Ishikawa (cell line): ENCODE data around the gene ITPR2.

Source experiments
- CEBPB ChIP-seq: IDR thresholded peaks from 2 replicates; pipeline ENCODE4 v1.6.1; 2012
- CREB1 ChIP-seq: IDR thresholded peaks from 2 replicates; pipeline ENCODE4 v1.6.1; 2012; ENCODE audit warnings: low read depth
- EGR1 ChIP-seq: IDR thresholded peaks from 2 replicates; pipeline ENCODE4 v1.6.1; 2012
- EP300 ChIP-seq: IDR thresholded peaks from 2 replicates; pipeline ENCODE4 v1.6.1; 2012; ENCODE audit warnings: borderline replicate concordance
- FOXM1 ChIP-seq: IDR thresholded peaks from 2 replicates; pipeline ENCODE4 v1.6.1; 2012; ENCODE audit warnings: low read depth, borderline replicate concordance
- NFIC ChIP-seq: IDR thresholded peaks from 2 replicates; pipeline ENCODE4 v1.6.1; 2012
- RAD21 ChIP-seq: IDR thresholded peaks from 2 replicates; pipeline ENCODE4 v1.6.1; 2012; ENCODE audit warnings: low read depth
- TAF1 ChIP-seq: IDR thresholded peaks from 2 replicates; pipeline ENCODE4 v1.6.1; 2012; ENCODE audit warnings: low read depth, mild to moderate bottlenecking
- TCF12 ChIP-seq: IDR thresholded peaks from 2 replicates; pipeline ENCODE4 v1.6.1; 2012; ENCODE audit warnings: low read depth
- TEAD4 ChIP-seq: IDR thresholded peaks from 2 replicates; pipeline ENCODE4 v1.6.1; 2012
- YY1 ChIP-seq: IDR thresholded peaks from 2 replicates; pipeline ENCODE4 v1.6.1; 2012; ENCODE audit warnings: low read depth
- ZBTB7A ChIP-seq: IDR thresholded peaks from 2 replicates; pipeline ENCODE4 v1.6.1; 2012; ENCODE audit warnings: low read depth
- TF ChIP-seq, protein P1 (sequence below): IDR thresholded peaks from 2 replicates; pipeline ENCODE4 v1.6.1; 2012; ENCODE audit warnings: low read depth, mild to moderate bottlenecking
- TF ChIP-seq, protein P2 (sequence below): IDR thresholded peaks from 2 replicates; pipeline ENCODE4 v1.6.1; 2012
- TF ChIP-seq, protein P3 (sequence below): IDR thresholded peaks from 2 replicates; pipeline ENCODE4 v1.6.1; 2012

The ITPR2 gene

DNA sequence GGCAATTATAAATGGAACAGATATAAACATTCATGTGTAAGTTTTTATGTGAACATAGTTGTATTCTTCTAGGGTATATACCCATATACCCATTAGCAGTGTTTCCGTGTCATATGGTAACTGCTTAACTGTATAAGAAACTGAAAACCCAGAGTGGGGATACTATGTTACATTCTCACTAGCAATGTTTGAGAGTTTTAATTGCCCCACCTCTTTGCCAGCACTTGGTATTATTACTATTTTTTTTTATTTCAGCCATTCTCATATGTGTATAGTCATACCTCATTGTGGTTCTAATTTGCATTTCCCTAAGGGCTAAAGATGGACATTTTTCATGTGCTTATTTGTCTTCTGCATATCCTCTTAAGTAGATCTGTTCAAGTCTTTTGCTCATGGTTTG, 28.7 kb upstream of the ITPR2 start:
- TF ChIP-seq NFIC (no peak), TEAD4 (no peak), YY1 (no peak), FOXM1 (no peak), EP300 (no peak), TCF12 (no peak), ZBTB7A (no peak), CREB1 (no peak), TAF1 (no peak), EGR1 (no peak), CEBPB (no peak), RAD21 (no peak)
- TF ChIP-seq, protein P1, sequence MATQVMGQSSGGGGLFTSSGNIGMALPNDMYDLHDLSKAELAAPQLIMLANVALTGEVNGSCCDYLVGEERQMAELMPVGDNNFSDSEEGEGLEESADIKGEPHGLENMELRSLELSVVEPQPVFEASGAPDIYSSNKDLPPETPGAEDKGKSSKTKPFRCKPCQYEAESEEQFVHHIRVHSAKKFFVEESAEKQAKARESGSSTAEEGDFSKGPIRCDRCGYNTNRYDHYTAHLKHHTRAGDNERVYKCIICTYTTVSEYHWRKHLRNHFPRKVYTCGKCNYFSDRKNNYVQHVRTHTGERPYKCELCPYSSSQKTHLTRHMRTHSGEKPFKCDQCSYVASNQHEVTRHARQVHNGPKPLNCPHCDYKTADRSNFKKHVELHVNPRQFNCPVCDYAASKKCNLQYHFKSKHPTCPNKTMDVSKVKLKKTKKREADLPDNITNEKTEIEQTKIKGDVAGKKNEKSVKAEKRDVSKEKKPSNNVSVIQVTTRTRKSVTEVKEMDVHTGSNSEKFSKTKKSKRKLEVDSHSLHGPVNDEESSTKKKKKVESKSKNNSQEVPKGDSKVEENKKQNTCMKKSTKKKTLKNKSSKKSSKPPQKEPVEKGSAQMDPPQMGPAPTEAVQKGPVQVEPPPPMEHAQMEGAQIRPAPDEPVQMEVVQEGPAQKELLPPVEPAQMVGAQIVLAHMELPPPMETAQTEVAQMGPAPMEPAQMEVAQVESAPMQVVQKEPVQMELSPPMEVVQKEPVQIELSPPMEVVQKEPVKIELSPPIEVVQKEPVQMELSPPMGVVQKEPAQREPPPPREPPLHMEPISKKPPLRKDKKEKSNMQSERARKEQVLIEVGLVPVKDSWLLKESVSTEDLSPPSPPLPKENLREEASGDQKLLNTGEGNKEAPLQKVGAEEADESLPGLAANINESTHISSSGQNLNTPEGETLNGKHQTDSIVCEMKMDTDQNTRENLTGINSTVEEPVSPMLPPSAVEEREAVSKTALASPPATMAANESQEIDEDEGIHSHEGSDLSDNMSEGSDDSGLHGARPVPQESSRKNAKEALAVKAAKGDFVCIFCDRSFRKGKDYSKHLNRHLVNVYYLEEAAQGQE = no peak
- TF ChIP-seq, protein P2, sequence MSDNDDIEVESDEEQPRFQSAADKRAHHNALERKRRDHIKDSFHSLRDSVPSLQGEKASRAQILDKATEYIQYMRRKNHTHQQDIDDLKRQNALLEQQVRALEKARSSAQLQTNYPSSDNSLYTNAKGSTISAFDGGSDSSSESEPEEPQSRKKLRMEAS = no peak
- TF ChIP-seq, protein P3, sequence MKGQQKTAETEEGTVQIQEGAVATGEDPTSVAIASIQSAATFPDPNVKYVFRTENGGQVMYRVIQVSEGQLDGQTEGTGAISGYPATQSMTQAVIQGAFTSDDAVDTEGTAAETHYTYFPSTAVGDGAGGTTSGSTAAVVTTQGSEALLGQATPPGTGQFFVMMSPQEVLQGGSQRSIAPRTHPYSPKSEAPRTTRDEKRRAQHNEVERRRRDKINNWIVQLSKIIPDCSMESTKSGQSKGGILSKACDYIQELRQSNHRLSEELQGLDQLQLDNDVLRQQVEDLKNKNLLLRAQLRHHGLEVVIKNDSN = no peak

DNA sequence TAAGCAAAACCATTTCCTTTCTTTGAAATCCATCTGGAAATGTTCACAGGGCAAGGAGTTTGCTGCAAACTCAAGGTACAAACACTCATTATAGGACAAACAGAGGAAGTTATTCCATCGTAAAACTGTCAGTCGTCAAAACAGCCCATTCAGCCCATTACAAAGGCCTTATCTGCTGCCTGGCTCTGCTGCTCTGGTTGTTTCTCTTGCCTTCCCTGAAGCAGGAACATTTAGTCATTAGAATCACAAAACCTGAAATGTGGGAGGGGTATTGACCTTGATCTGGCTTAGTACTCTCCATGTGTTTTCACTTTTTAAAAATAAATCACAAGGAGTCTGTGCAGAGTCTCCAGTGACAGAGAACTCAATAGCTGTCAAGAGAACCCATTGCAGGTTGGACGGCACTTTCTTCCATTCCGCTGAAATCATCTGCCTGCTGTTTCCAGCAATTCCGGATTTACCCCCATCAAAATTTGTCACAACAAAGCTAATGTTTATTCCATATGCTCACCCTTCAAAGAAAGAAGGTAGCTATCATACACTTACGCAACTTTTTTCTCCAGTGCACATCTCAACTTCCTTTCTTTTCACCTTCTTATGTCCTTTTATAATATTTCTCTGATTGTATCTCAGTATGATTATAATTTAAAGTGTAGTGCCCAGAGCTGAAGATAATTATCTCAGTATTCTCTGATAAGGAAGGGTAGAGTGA, 24.6 kb upstream of the ITPR2 start:
- no peak for TF ChIP-seq NFIC
- TF ChIP-seq TAF1 = no peak
- TF ChIP-seq, protein P3 = no peak
- TF ChIP-seq TCF12 = no peak
- no peak for TF ChIP-seq CEBPB
- TF ChIP-seq EP300 = no peak
- TF ChIP-seq, protein P2 = no peak
- no peak for TF ChIP-seq TEAD4
- TF ChIP-seq ZBTB7A = no peak
- no peak for TF ChIP-seq RAD21
- TF ChIP-seq, protein P1 = no peak
- TF ChIP-seq YY1 = no peak
- no peak for TF ChIP-seq EGR1
- no peak for TF ChIP-seq CREB1
- TF ChIP-seq FOXM1 = no peak

DNA sequence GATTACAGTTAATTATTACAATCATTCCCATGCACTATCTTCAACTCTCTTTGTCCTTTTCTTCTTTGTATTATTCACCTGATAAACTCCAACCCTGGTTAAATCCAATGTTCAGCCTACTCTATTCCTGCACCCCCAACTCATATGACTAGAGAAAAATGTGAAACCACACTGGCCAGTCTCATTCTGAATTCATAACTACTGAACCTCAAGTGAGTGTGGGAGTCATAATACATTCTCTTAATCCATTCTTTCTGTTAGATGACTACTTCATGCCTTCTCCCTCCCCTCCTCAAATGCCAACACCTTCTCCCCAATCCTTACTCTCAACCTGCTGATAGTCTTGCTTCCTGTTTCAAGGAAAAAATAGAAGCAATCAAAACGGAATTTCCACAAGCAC, 22.3 kb upstream of the ITPR2 start:
- no peak for TF ChIP-seq TAF1
- TF ChIP-seq EGR1 = no peak
- TF ChIP-seq RAD21 = no peak
- TF ChIP-seq, protein P3 = no peak
- TF ChIP-seq YY1 = no peak
- no peak for TF ChIP-seq EP300
- no peak for TF ChIP-seq TCF12
- no peak for TF ChIP-seq FOXM1
- no peak for TF ChIP-seq NFIC
- TF ChIP-seq, protein P2 = no peak
- TF ChIP-seq, protein P1 = no peak

DNA sequence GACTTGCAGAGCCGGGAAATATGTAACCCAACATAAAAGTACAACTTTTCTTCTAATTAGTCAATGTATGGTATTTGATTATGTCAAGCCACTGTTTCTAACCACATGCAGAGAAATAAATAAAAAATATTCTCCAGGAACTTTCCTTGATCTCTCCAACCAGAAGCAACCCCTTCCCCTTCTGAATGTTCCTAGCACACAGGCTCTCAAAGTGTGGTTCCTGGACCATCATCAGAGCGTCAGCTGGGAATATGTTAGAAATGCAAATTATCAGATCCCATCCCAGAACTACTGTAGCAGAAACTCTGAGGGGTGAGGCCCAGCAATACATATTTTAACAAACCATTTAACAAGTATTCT, 21.0 kb upstream of the ITPR2 start:
- no peak for TF ChIP-seq ZBTB7A
- TF ChIP-seq, protein P2 = no peak
- TF ChIP-seq, protein P3 = no peak
- no peak for TF ChIP-seq RAD21
- no peak for TF ChIP-seq EGR1
- TF ChIP-seq TAF1 = no peak
- TF ChIP-seq YY1 = no peak
- no peak for TF ChIP-seq NFIC
- no peak for TF ChIP-seq FOXM1
- TF ChIP-seq TCF12 = no peak
- no peak for TF ChIP-seq CEBPB
- TF ChIP-seq, protein P1 = no peak
- TF ChIP-seq EP300 = no peak
- TF ChIP-seq TEAD4 = no peak
- no peak for TF ChIP-seq CREB1
